CD4-positive, alpha-beta memory T cell (primary cell): ENCODE data around the gene SCFD2. TPM values are rescaled to one million over a fixed set of nuclear protein-coding genes. Genes with fewer than 3 reads are reported as not detected.
"Not testable (repeated sequence)": the region's sequence is repeated elsewhere in the genome, so short reads cannot be mapped to it uniquely, and the experiment has no call there.

Experiments
- CTCF ChIA-PET: fragments of 350-600 bp; sonication (Branson Sonifier 250); formaldehyde crosslinking; loops from one replicate; lab custom pipeline; 2021; ENCODE audit warnings: inconsistent platforms; ENCODE audit not compliant: partially characterized antibody; lab: Charles Lee
- POLR2A ChIA-PET: fragments of 350-600 bp; sonication (Branson Sonifier 250); formaldehyde crosslinking; loops from one replicate; lab custom pipeline; 2021; ENCODE audit not compliant: partially characterized antibody; lab: Charles Lee
- DNase-seq, 5 donors: peaks; one replicate each; pipeline versions ENCODE4 v3.0.0 to v3.0.0-alpha.2; 2020 to 2022; ENCODE audit warnings: mixed read lengths in 1 of 5
- H3K27ac ChIP-seq: one replicate; pipeline ENCODE4 v1.7.0; 2013; ENCODE audit warnings: low read depth, low read length
- H3K27me3 ChIP-seq: 2 replicates; pipeline ENCODE4 v1.7.0; 2013; ENCODE audit warnings: mild to moderate bottlenecking, low read length, moderate library complexity; ENCODE audit not compliant: insufficient read depth
- H3K36me3 ChIP-seq: 2 replicates; pipeline ENCODE4 v1.7.0; 2013; ENCODE audit warnings: mild to moderate bottlenecking, low read length, moderate library complexity; ENCODE audit not compliant: insufficient read depth
- H3K4me1 ChIP-seq: 2 replicates; pipeline ENCODE4 v1.7.0; 2013; ENCODE audit warnings: mild to moderate bottlenecking, low read length, moderate library complexity; ENCODE audit not compliant: insufficient read depth
- H3K4me3 ChIP-seq, 2 donors: one replicate each; pipeline ENCODE4 v1.7.0; 2013; ENCODE audit warnings: low read length in 2 of 2, mild to moderate bottlenecking in 1 of 2
- H3K9me3 ChIP-seq, 2 donors: one replicate each; pipeline ENCODE4 v1.7.0; 2013; ENCODE audit warnings: low read length in 2 of 2, control low read depth in 1 of 2; ENCODE audit not compliant: control insufficient read depth in 1 of 2
- H3K27ac Mint-ChIP-seq, 7 donors: one replicate each; pipeline ENCODE4 v1.8.0; 2020 to 2021; ENCODE audit warnings: mixed read lengths in 7 of 7, mild to moderate bottlenecking in 6 of 7, inconsistent platforms in 3 of 7, moderate library complexity in 3 of 7
- H3K27me3 Mint-ChIP-seq, 2 donors: one replicate each; pipeline ENCODE4 v1.8.0; 2020 to 2021; ENCODE audit warnings: mixed read lengths in 2 of 2
- H3K36me3 Mint-ChIP-seq, 2 donors: one replicate each; pipeline ENCODE4 v1.8.0; 2020 to 2021; ENCODE audit warnings: mixed read lengths in 2 of 2, inconsistent platforms in 1 of 2, mild to moderate bottlenecking in 1 of 2
- H3K4me1 Mint-ChIP-seq, 4 donors: one replicate each; pipeline ENCODE4 v1.8.0; 2020 to 2021; ENCODE audit warnings: mixed read lengths in 4 of 4, mild to moderate bottlenecking in 1 of 4
- H3K4me3 Mint-ChIP-seq, 8 donors: one replicate each; pipeline ENCODE4 v1.8.0; 2020 to 2021; ENCODE audit warnings: mixed read lengths in 8 of 8, mild to moderate bottlenecking in 7 of 8, moderate library complexity in 6 of 8, inconsistent platforms in 3 of 8
- H3K9me3 Mint-ChIP-seq, 8 donors: one replicate each; pipeline ENCODE4 v1.8.0; 2020 to 2021; ENCODE audit warnings: mixed read lengths in 8 of 8, mild to moderate bottlenecking in 5 of 8, inconsistent platforms in 3 of 8, moderate library complexity in 1 of 8
- intact Hi-C: fragments of 100-400 bp; cut with micrococcal nuclease; formaldehyde crosslinking; loops from one replicate; pipeline ENCODE4 v1.15.1; 2023
- polyA plus RNA-seq, 2 donors: library from polyadenylated mRNA; unstranded; fragments of 300-500 nt; fragmentation: Illumina TruSeq; gene quantifications; one replicate each; pipeline ENCODE4 v1.2.3, GENCODE V29; 2021
- total RNA-seq, 2 experiments: library from RNA; stranded (reverse); gene quantifications; one replicate each; pipeline ENCODE4 v1.2.3, GENCODE V29; 2021

Gene SCFD2
- total and polyA plus RNA-seq, 4 experiments from 2014 or later: 12.4 to 21.2 (median 13.5) TPM

DNA sequence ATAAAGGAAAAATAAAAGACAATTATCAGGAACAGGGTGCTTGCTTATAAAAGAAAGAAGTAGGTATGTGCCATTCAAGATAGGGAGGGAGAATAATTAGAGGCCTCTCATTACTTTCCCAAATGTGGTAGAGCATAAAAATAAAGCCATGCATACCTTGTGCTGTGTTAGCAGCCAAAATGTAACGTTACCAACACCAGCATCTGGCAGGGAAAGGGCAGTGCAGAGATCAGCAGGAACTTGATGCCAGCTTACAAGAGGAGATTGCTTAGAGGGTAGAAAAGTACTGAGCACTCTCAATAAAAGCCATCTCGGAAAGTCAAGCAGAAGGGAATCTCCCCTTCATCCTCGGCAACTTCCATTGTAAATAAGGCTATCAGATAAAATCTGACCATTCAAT is 308.2 kb downstream of the SCFD2 start:
- peaks cover 0 to 3% (median under 1%) of the 10 kb centered on the region in 8 donors for H3K9me3 Mint-ChIP-seq
- POLR2A ChIA-PET: no interaction called here

DNA sequence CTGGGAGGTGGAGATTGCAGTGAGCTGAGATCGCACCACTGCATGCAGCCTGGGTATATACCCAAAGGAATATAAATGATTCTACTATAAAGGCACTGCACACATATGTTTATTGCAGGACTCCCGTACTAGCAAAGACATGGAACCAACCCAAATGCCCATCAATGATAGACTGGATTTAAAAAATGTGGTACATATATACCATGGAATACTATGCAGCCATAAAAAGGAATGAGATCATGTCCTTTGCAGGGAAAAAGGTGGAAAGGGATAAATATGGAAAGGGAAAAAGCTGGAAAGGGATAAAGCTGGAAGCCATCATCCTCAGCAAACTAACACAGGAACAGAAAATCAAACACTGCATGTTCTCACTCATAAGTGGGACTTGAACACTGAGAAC is 308.8 kb downstream of the SCFD2 start:
- H3K27ac ChIP-seq, H3K4me3 ChIP-seq, CTCF ChIA-PET, H3K36me3 Mint-ChIP-seq, DNase-seq, H3K27me3 Mint-ChIP-seq, H3K9me3 Mint-ChIP-seq, H3K4me3 Mint-ChIP-seq, intact Hi-C loops, H3K4me1 Mint-ChIP-seq, POLR2A ChIA-PET, H3K36me3 ChIP-seq, H3K4me1 ChIP-seq, H3K9me3 ChIP-seq, H3K27me3 ChIP-seq: not testable (repeated sequence)
- H3K27ac Mint-ChIP-seq: peak overlapping the region in 1 of 7 donors; percentile 47

More for the DNA sequence above, 308.2 kb downstream of the SCFD2 start:
- no peaks in the 10 kb centered on the region for H3K4me1 Mint-ChIP-seq
- no peak for DNase-seq
- CTCF ChIA-PET: no interaction called here
- H3K36me3 ChIP-seq: no peaks in the 10 kb centered on the region
- H3K9me3 ChIP-seq: no peaks in the 10 kb centered on the region
- no peak overlapping the region for H3K4me3 ChIP-seq
- no peak overlapping the region for H3K27ac ChIP-seq
- no peak overlapping the region for H3K27ac Mint-ChIP-seq
- no peaks in the 10 kb centered on the region for H3K27me3 ChIP-seq
- H3K4me1 ChIP-seq: no peaks in the 10 kb centered on the region
- no peaks in the 10 kb centered on the region for H3K27me3 Mint-ChIP-seq
- H3K4me3 Mint-ChIP-seq: no peak overlapping the region
- H3K36me3 Mint-ChIP-seq: peaks cover 0 to 3% of the 10 kb centered on the region in 2 donors
- intact Hi-C loops: no loop called here

DNA sequence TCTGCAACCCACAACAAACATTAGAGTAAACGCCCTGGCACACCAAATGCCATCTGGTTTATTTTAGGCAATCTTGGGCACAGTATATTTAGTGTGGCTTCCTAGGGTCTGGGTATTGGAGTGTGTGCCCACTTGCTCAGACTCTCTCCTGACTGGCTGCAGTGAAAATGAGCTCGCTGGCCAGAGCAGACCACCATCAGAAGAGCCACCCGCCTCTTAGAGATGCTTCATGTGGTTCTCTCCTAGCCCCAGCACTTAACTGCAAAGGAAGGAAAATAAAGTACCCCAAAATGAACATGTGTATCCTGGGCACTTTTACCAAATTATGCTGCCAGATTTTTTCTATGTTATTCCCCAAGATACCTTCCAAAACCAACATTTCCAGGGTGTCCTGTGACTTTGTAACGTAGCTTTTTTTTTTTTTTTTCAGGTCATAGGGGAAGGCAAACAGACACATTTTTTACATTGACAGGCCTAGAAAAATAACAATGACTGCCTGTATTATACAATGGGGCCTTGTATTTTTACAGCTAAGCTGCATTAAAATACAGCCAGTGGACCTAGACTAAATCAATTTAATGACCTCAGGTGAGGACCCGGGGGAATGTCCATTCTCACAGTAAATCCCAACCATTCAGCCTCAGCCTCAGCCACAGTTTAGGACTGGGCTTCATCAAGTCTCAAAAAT is 310.0 kb downstream of the SCFD2 start:
- CTCF ChIA-PET: no interaction called here
- no peaks in the 10 kb centered on the region for H3K4me1 Mint-ChIP-seq
- intact Hi-C loops: no loop called here

DNA sequence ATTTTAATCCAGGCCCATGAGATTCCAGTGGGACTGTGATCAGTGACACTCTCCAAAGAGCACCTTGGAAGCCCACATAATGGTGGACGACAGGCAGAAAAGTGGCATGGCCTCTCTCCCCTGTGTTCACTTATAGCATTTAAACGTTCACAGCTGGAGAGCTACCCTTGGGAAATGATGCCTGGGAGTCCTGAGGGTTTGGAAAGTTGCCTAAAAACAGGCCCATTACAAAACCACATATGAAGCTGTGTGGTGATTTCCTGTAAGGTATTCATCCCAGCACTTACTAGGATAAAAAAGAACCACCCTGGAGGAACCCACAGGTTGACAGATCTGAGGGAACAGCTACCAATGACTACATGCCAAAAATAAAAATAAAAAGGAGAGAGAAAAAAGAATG is 310.6 kb downstream of the SCFD2 start:
- Histone ChIP-seq H3K36me3 (no peaks in the 10 kb centered on the region), H3K4me3 (no peak overlapping the region), H3K27me3 (no peaks in the 10 kb centered on the region), H3K27ac (no peak overlapping the region), H3K9me3 (no peaks in the 10 kb centered on the region), H3K4me1 (no peaks in the 10 kb centered on the region)
- H3K4me3 Mint-ChIP-seq: no peak overlapping the region
- CTCF ChIA-PET: no interaction called here
- H3K9me3 Mint-ChIP-seq: peaks cover 0 to 3% (median under 1%) of the 10 kb centered on the region in 8 donors
- POLR2A ChIA-PET: no interaction called here
- H3K27me3 Mint-ChIP-seq: no peaks in the 10 kb centered on the region
- DNase-seq: no peak
- H3K4me1 Mint-ChIP-seq: no peaks in the 10 kb centered on the region
- intact Hi-C loops: no loop called here
- H3K27ac Mint-ChIP-seq: no peak overlapping the region
- H3K36me3 Mint-ChIP-seq: peaks cover 3 to 11% of the 10 kb centered on the region in 2 donors

More for the DNA sequence above, 310.0 kb downstream of the SCFD2 start:
- Mint-ChIP-seq H3K9me3 (peaks cover 0 to 3% (median under 1%) of the 10 kb centered on the region in 8 donors), H3K4me3 (no peak overlapping the region), H3K27me3 (no peaks in the 10 kb centered on the region), H3K27ac (no peak overlapping the region), H3K36me3 (peaks cover under 1 to 8% of the 10 kb centered on the region in 2 donors)
- no peak overlapping the region for H3K27ac ChIP-seq
- no peaks in the 10 kb centered on the region for H3K9me3 ChIP-seq
- no peaks in the 10 kb centered on the region for H3K4me1 ChIP-seq
- H3K36me3 ChIP-seq: no peaks in the 10 kb centered on the region
- H3K27me3 ChIP-seq: no peaks in the 10 kb centered on the region
- no peak for DNase-seq
- POLR2A ChIA-PET: no interaction called here
- H3K4me3 ChIP-seq: no peak overlapping the region

GRCh38 chr4:53050361-53050774 is 315.5 kb downstream of the SCFD2 start:
- Mint-ChIP-seq H3K27ac (no peak overlapping the region), H3K4me1 (no peaks in the 10 kb centered on the region), H3K27me3 (no peaks in the 10 kb centered on the region), H3K4me3 (no peak overlapping the region), H3K36me3 (peaks cover 3 to 17% of the 10 kb centered on the region in 2 donors), H3K9me3 (no peaks in the 10 kb centered on the region)
- intact Hi-C loops: no loop called here
- Histone ChIP-seq H3K27me3 (no peaks in the 10 kb centered on the region), H3K36me3 (no peaks in the 10 kb centered on the region), H3K4me3 (no peak overlapping the region), H3K9me3 (no peaks in the 10 kb centered on the region), H3K27ac (no peak overlapping the region), H3K4me1 (no peaks in the 10 kb centered on the region)
- DNase-seq: no peak
- ChIA-PET POLR2A (no interaction called here), CTCF (no interaction called here)

DNA sequence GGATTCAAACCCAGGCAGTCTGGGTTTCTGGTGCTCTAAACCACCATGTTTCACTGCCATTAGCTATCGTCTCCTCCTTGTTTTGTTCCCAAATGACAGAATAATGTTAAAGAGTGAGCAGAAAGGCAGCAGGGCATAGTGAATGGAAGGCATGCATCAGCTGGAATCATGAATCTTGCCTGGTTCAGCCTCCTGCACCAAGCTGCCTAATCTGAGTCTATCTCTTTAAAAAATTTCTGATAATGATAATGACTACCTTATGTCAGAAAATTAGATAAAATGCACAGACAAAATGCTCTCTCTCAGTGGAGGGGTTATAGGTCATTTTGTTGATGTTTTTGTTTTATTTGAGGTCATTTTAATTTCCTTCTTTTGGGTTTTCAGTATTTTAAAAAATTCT is 316.3 kb downstream of the SCFD2 start:
- Mint-ChIP-seq H3K4me1 (no peaks in the 10 kb centered on the region), H3K36me3 (peaks cover 3 to 17% of the 10 kb centered on the region in 2 donors), H3K27ac (peak overlapping the region in 1 of 7 donors; percentile 40), H3K9me3 (no peaks in the 10 kb centered on the region), H3K4me3 (no peak overlapping the region), H3K27me3 (no peaks in the 10 kb centered on the region)
- ChIA-PET CTCF (no interaction called here), POLR2A (no interaction called here)
- no peak for DNase-seq
- no peaks in the 10 kb centered on the region for H3K9me3 ChIP-seq
- H3K4me3 ChIP-seq: no peak overlapping the region
- no peaks in the 10 kb centered on the region for H3K4me1 ChIP-seq
- no peaks in the 10 kb centered on the region for H3K36me3 ChIP-seq
- no peaks in the 10 kb centered on the region for H3K27me3 ChIP-seq
- intact Hi-C loops: no loop called here
- no peak overlapping the region for H3K27ac ChIP-seq

GRCh38 chr4:53044651-53044960 is 321.3 kb downstream of the SCFD2 start:
- POLR2A ChIA-PET: no interaction called here
- H3K4me1 Mint-ChIP-seq: peaks cover 0 to 7% (median under 1%) of the 10 kb centered on the region in 4 donors
- CTCF ChIA-PET: no interaction called here

More at GRCh38 chr4:53044651-53044960, 321.3 kb downstream of the SCFD2 start:
- H3K27me3 ChIP-seq: no peaks in the 10 kb centered on the region
- Mint-ChIP-seq H3K9me3 (peaks cover 0 to 3% (median 0%) of the 10 kb centered on the region in 8 donors), H3K27me3 (no peaks in the 10 kb centered on the region), H3K4me3 (no peak overlapping the region), H3K27ac (peak overlapping the region in 1 of 7 donors; percentile 48), H3K36me3 (peaks cover 0 to 16% of the 10 kb centered on the region in 2 donors)
- no peak for DNase-seq
- H3K9me3 ChIP-seq: no peaks in the 10 kb centered on the region
- no peaks in the 10 kb centered on the region for H3K36me3 ChIP-seq
- no peak overlapping the region for H3K4me3 ChIP-seq
- H3K4me1 ChIP-seq: no peaks in the 10 kb centered on the region
- no peak overlapping the region for H3K27ac ChIP-seq
- intact Hi-C loops: no loop called here
